Endothelial cell (in vitro differentiated cells): Measurements from ENCODE around the gene RACGAP1. TPM values are rescaled to one million over a fixed set of nuclear protein-coding genes. Genes with fewer than 3 reads are reported as not detected.

Source experiments
- DNase-seq: peaks from one replicate; pipeline ENCODE4 v3.0.0; 2021; ENCODE audit warnings: low spot score
- H3K27ac Mint-ChIP-seq: one replicate; pipeline ENCODE4 v1.8.0; 2021; ENCODE audit warnings: mixed read lengths, inconsistent platforms; ENCODE audit not compliant: unreplicated experiment
- H3K27me3 Mint-ChIP-seq: one replicate; pipeline ENCODE4 v1.8.0; 2021; ENCODE audit warnings: mild to moderate bottlenecking, moderate library complexity, mixed read lengths, inconsistent platforms; ENCODE audit not compliant: unreplicated experiment
- H3K36me3 Mint-ChIP-seq: one replicate; pipeline ENCODE4 v1.8.0; 2021; ENCODE audit warnings: mild to moderate bottlenecking, low read depth, mixed read lengths, inconsistent platforms; ENCODE audit not compliant: unreplicated experiment
- H3K4me1 Mint-ChIP-seq: one replicate; pipeline ENCODE4 v1.8.0; 2021; ENCODE audit warnings: mild to moderate bottlenecking, mixed read lengths, inconsistent platforms; ENCODE audit not compliant: unreplicated experiment
- H3K4me3 Mint-ChIP-seq: one replicate; pipeline ENCODE4 v1.8.0; 2021; ENCODE audit warnings: mild to moderate bottlenecking, mixed read lengths, inconsistent platforms; ENCODE audit not compliant: unreplicated experiment
- H3K9me3 Mint-ChIP-seq: one replicate; pipeline ENCODE4 v1.8.0; 2021; ENCODE audit warnings: mixed read lengths, inconsistent platforms; ENCODE audit not compliant: unreplicated experiment
- total RNA-seq: library from RNA; stranded (reverse); fragmentation: NEBNext Ultra II Directional; extraction: Animal tissue kit (Norgen Biotek cat#: 25700); gene quantifications from one replicate; pipeline ENCODE4 v1.2.1, GENCODE V29; 2021; ENCODE audit not compliant: unreplicated experiment
- TF ChIP-seq, protein P1 (sequence below): fragments of 200-600 bp; sonication (generic); IDR thresholded peaks from one replicate; pipeline ENCODE4 v1.5.0; 2021; ENCODE audit warnings: antibody characterized with exemption; ENCODE audit not compliant: unreplicated experiment

Gene RACGAP1
- total RNA-seq, 1 donor from 2014 or later = 19.5 TPM

DNA sequence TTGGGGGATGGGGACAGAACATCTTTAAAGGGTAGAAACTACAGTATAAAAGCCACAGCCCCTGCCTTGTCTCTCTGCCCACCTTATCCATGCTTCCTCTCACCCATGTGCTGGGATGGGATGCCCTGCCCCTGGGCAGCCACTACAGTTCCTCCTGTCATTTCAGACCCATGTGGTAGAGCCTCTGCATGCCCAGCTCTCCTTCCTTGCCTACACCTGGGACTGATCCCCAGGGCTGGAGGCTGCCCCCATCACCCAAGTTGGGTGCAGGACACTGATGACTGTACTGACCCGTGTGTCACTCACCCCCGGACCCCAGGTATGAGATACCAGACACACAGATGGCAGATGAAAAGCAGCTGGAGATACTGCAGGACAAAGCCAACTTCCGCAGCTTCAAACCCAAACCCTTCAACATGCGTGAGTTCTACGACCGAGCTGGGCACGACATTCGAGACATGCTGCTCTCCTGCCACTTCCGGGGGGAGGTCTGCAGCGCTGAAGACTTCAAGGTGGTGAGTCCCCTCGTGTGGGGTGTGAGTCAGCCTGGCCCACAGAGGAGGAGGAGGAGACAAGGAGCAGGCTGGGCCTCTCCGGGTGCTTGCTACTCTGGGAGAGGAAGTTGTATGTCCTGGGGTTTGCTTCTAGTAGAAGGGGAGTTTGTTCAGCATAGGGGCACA is 34.3 kb upstream of the RACGAP1 start:
- H3K4me3 Mint-ChIP-seq = peak overlapping the region; percentile 56
- H3K27me3 Mint-ChIP-seq = peaks cover 21% of the 10 kb centered on the region
- no peak for DNase-seq
- H3K27ac Mint-ChIP-seq = no peak overlapping the region
- peaks cover 5% of the 10 kb centered on the region for H3K36me3 Mint-ChIP-seq
- TF ChIP-seq, protein P1, sequence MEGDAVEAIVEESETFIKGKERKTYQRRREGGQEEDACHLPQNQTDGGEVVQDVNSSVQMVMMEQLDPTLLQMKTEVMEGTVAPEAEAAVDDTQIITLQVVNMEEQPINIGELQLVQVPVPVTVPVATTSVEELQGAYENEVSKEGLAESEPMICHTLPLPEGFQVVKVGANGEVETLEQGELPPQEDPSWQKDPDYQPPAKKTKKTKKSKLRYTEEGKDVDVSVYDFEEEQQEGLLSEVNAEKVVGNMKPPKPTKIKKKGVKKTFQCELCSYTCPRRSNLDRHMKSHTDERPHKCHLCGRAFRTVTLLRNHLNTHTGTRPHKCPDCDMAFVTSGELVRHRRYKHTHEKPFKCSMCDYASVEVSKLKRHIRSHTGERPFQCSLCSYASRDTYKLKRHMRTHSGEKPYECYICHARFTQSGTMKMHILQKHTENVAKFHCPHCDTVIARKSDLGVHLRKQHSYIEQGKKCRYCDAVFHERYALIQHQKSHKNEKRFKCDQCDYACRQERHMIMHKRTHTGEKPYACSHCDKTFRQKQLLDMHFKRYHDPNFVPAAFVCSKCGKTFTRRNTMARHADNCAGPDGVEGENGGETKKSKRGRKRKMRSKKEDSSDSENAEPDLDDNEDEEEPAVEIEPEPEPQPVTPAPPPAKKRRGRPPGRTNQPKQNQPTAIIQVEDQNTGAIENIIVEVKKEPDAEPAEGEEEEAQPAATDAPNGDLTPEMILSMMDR = no peak
- no peaks in the 10 kb centered on the region for H3K9me3 Mint-ChIP-seq
- H3K4me1 Mint-ChIP-seq = peaks cover 16% of the 10 kb centered on the region

DNA sequence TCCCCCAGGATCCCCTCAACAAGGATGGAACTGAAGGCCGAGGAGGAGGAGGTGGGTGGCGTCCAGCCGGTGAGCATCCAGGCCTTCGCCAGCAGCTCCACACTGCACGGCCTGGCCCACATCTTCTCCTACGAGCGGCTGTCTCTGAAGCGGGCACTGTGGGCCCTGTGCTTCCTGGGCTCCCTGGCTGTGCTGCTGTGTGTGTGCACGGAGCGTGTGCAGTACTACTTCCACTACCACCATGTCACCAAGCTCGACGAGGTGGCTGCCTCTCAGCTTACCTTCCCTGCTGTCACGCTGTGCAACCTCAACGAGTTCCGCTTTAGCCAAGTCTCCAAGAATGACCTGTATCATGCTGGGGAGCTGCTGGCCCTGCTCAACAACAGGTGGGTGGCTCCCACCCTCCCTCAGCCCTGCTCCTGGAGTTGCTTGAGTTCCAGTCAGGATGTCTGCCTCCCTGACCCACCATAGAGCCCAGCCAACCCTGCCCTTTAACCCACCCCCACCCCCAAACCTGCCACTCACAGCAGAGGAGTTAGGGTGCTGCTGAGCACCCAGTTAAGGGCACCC is 33.5 kb upstream of the RACGAP1 start:
- peaks cover 16% of the 10 kb centered on the region for H3K4me1 Mint-ChIP-seq
- TF ChIP-seq, protein P1 = no peak
- H3K36me3 Mint-ChIP-seq = peaks cover 5% of the 10 kb centered on the region
- H3K27ac Mint-ChIP-seq = no peak overlapping the region
- H3K9me3 Mint-ChIP-seq = no peaks in the 10 kb centered on the region
- DNase-seq = no peak
- H3K4me3 Mint-ChIP-seq = peak overlapping the region; percentile 79
- H3K27me3 Mint-ChIP-seq = peaks cover 18% of the 10 kb centered on the region

DNA sequence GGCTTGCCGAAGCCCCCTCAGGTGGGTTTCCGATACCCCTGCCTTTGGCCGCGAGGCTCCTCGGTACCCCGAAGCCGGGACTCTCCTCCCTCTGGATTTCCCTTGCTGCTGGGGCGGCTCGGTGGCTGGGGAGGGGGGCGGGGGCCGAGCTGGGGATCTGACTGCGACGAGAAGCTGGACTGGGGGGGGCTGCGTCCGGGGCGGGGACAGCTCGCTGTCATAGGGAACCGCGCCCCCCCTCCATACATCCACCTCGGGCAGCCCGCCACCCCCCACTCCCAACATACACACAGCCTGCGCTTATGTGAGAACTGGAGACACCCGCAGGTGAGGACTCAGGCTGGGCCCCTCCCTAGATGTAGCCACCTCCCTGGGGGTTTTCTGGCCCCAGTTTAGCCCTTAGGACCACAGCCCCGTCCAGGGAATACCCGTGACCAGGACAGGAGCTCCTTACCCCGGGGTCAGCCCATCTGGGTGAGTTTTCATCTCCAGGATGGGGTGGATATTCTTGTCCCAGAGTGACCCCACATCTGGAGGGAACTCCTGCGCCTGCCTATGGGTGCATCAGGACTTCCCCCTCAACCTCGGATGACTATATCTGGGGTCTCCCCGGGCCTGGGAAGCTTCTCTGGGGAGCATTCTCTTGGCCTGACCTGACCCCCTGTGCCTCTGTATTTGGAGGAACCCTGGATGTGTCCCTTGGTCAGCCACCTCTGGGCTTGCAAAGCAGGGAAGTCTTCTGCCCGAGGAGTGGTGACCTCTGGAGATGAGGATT is 32.8 kb upstream of the RACGAP1 start:
- Mint-ChIP-seq H3K27me3 (peaks cover 17% of the 10 kb centered on the region), H3K4me3 (peak overlapping the region; percentile 56), H3K27ac (no peak overlapping the region), H3K9me3 (no peaks in the 10 kb centered on the region), H3K36me3 (peaks cover 5% of the 10 kb centered on the region), H3K4me1 (peaks cover 21% of the 10 kb centered on the region)
- TF ChIP-seq, protein P1 = no peak
- DNase-seq = no peak

DNA sequence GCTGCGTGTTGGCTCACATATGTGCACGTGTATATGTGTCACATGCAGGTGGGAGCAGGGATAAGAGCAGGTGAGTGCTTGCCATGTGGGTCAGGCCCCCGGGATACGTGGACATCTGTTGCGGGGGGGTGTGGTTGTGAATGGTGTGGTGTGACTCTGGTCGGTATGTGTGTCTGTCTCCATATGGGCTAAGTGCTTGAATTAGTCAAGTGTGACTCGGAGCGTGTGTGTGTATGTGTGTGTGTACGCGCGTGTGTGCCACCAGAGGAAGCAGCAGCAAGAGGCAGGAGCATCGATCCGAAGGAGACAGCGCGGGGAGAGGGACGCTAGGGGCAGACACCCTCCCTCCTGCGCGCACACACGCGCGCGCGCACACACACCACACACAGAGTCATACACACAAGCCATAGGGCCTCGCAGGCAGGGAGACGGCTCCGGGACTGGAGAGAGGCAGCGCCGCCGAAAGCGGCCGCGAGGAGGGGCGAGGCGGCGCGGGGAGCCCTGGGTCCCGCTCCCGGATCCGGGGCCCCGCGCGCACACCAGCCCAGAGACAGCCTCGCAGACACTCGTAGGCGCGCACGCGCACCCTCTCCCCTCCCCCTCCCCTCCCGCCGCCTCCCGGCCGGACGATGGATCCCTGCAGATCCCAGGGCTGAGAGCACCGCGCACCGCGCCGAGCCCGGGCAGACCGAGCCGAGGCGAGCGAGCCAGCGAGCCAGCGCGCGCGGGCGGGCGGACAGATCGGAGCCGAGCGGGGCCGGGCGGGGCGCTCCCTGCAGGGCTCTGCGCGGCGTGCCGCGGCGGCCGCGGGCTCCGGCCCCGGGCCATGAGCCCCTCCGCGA is 31.9 kb upstream of the RACGAP1 start, which contains the start of gene ASIC1:
Gene ASIC1 (plus strand): TSS at position 597 of the 842 bp plus-strand sequence. CDS start 1,171 bp downstream, outside the sequence.
- Mint-ChIP-seq H3K4me3 (peak within 1 kb of the TSS; percentile 93), H3K36me3 (peaks cover 6% of the 10 kb centered on the region), H3K27me3 (peaks cover 17% of the 10 kb centered on the region), H3K4me1 (peaks cover 22% of the 10 kb centered on the region), H3K9me3 (no peaks in the 10 kb centered on the region), H3K27ac (no peak within 1 kb of the TSS)
- TF ChIP-seq, protein P1 = no peak
- DNase-seq = peak; percentile 62
